ENCODE results near the gene PZP.

PZP gene

DNA sequence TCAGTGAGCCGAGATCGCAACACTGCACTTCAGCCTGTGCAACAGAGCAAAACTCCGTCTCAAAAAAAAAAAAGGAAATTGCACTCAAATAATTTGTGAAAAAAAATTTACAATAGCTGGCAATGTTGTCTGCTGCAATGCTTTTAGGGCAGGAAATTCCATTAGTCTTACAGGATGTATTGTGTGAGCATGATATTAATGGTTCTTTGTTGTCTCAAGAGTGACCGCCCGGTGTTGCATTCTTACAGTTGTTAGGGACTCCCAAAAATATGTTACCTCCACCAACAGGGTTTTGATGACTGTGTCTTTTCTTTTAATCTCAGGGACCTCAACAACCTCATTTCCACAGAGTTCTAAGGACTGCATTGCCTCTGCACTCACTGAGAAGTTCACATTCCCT lies 44.8 kb downstream of the PZP start:
- TF ChIP-seq, protein P1, sequence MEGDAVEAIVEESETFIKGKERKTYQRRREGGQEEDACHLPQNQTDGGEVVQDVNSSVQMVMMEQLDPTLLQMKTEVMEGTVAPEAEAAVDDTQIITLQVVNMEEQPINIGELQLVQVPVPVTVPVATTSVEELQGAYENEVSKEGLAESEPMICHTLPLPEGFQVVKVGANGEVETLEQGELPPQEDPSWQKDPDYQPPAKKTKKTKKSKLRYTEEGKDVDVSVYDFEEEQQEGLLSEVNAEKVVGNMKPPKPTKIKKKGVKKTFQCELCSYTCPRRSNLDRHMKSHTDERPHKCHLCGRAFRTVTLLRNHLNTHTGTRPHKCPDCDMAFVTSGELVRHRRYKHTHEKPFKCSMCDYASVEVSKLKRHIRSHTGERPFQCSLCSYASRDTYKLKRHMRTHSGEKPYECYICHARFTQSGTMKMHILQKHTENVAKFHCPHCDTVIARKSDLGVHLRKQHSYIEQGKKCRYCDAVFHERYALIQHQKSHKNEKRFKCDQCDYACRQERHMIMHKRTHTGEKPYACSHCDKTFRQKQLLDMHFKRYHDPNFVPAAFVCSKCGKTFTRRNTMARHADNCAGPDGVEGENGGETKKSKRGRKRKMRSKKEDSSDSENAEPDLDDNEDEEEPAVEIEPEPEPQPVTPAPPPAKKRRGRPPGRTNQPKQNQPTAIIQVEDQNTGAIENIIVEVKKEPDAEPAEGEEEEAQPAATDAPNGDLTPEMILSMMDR (IDR thresholded peaks at IDR 0.05): no peak

- TF ChIP-seq, protein P1 (IDR thresholded peaks at IDR 0.05): no peak
These were observed 52.1 kb downstream of the PZP start for GRCh38 chr12:9156119-9156518.

- TF ChIP-seq, protein P1 (IDR thresholded peaks at IDR 0.05): peak; percentile 45
These were observed 58.8 kb downstream of the PZP start for GRCh38 chr12:9149372-9149771.

DNA sequence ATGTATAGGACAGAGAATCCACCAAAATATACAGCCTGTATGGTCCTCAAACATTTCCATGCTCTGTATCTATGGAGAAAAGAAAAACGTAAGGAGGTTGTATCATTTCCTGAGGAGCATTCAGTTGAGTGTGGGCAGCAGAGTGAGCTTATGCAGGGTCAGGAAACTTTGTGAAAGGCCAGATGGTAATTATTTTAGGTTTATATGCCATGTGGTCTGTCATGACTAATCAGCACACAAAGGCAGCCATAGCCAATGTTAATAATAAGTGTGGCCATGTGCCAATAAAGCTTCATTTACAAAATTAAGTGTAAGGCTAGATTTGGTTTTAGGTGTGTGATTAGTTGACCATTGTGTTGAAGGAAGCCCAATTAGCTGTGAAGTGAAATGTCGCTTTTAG lies 59.3 kb downstream of the PZP start:
- TF ChIP-seq, protein P1 (IDR thresholded peaks at IDR 0.05): no peak

DNA sequence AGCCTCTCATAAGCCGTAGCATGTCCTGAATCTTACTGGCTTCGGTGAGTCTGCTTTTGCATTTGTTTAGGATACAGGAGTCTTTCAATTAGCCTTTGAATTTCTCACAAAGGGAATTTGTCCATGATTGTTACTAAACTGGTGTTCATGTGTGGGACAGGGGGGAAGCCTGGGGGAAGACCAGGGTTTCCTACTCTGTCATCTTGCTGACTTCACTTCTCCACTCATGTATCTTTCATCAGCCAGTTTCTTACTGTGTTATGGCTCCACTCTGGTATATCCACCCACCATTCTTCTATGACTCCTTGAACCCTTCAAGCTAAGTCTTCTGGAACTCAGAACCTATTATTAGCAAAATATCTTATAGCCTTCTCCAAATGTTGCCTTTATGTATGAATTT lies 60.7 kb downstream of the PZP start:
- TF ChIP-seq, protein P1 (IDR thresholded peaks at IDR 0.05): no peak

DNA sequence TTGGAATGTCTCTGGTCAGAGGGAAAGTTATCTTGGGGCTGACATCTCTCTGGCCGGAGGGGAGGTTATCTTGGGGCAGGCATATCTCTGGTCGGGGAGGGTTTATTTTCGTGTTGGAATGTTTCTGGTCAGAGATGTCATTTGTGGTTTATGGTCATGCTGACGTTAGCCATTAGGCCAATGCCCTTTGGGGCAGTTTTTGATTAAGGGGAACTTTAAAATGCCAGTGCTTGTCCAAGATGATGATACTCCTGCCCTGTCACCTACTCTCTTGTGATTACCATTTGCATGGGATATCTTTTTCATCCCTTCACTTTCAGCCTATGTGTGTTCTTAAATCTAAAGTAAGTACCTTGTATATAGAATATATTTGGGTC lies 63.5 kb downstream of the PZP start:
- TF ChIP-seq, protein P1 (IDR thresholded peaks at IDR 0.05): no peak

DNA sequence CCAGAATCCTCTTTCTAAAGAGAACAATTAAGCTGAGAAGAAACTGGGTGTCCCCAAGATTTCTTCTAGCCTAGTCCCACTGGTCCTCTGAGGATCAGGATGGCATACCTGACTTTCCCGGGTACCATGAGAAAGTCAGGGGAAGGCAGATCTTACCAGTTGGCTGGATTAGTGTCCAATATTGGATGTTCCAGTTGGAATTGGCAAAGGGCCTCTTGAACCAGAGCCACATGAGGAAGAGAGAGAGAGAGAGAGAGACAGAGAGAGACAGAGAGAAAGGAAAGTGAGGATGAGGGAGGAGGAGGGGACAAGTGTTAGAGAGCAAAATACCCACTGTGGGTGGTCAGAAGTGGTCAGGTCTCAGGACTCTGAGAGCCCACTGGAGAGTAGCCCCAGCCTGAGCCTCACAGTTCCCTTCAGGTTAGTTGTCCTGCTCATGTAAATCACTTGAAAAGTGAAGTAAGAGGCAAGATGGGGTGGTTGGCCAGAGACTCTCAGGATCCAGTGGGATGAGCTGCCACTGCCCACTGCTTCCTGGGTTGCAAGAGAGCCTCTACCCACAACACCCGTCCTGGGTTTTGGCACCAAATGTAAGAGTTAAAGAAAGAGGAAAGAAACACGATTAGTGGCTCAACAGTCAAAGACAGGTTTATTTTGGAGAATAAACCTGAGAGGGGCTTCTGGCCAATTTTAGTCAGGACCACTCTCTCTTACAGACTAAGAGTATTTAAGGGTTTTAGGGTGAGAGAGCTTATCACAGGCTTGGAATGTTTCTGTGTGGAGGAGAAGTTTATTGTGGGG lies 64.1 kb downstream of the PZP start:
- TF ChIP-seq, protein P1 (IDR thresholded peaks at IDR 0.05): no peak

GRCh38 chr12:9143137-9143536 lies 65.1 kb downstream of the PZP start:
- TF ChIP-seq, protein P1 (IDR thresholded peaks at IDR 0.05): no peak
